ENCODE measurements around the gene MAP2K1. TPM values are rescaled to one million over a fixed set of nuclear protein-coding genes. Genes with fewer than 3 reads are reported as not detected.
A peak's percentile ranks its signal among the peaks of the same experiment; 100 is the strongest.

Gene MAP2K1
- total and polyA plus RNA-seq, 11 donors: 15.8 to 164 (median 39.3) TPM

GRCh38 chr15:66505430-66505811, 118.7 kb downstream of the MAP2K1 start:
- no peak for ATAC-seq
- intact Hi-C loops (cut with DNase I): loop anchor here in 1 of 10 donors (2.0 kb wide), 1 partner anchor 119 kb away; the partner anchor contains the start of gene MAP2K1
- no peaks in the 10 kb centered on the region for H3K9me3 ChIP-seq

GRCh38 chr15:66505818-66506217, 119.1 kb downstream of the MAP2K1 start:
- Histone ChIP-seq H3K9me3 (no peaks in the 10 kb centered on the region), H3K4me1 (peaks cover 7 to 42% (median 22%) of the 10 kb centered on the region in 12 donors), H3K27me3 (no peaks in the 10 kb centered on the region), H3K27ac (peak overlapping the region in 7 of 12 donors; percentile 86 to 97 (median 91)), H3K36me3 (peaks cover 0 to 31% (median 25%) of the 10 kb centered on the region in 9 donors), H3K4me3 (peak overlapping the region in 11 of 12 donors; percentile 66 to 96 (median 89))
- intact Hi-C loops (cut with DNase I): loop anchor here in 1 of 10 donors (2.0 kb wide), 1 partner anchor 119 kb away; the partner anchor contains the start of gene MAP2K1
- WGBS, 4 donors: 37 to 44% (median 41%) methylated on average over 4 of the region's 4 CpGs
- ATAC-seq (no peak), DNase-seq (no peak)
- no peak for TF ChIP-seq CTCF (IDR thresholded peaks at IDR 0.05)
- TF ChIP-seq POLR2A (IDR thresholded peaks at IDR 0.05): no peak

More at GRCh38 chr15:66505430-66505811, 118.7 kb downstream of the MAP2K1 start:
- Histone ChIP-seq H3K4me1 (peaks cover 7 to 42% (median 22%) of the 10 kb centered on the region in 12 donors), H3K27me3 (no peaks in the 10 kb centered on the region), H3K4me3 (peak overlapping the region; percentile 47 to 96 (median 86)), H3K36me3 (peaks cover 0 to 32% (median 29%) of the 10 kb centered on the region in 9 donors), H3K27ac (peak overlapping the region; percentile 82 to 97 (median 91))
- TF ChIP-seq POLR2A (IDR thresholded peaks at IDR 0.05) (peak in 1 of 2 donors; percentile 17), CTCF (IDR thresholded peaks at IDR 0.05) (no peak)
- 0 to 1% (median 0%) methylated on average over 10 to 13 of the region's 13 CpGs for WGBS, 4 donors
- no peak for DNase-seq

GRCh38 chr15:66508293-66508883, 121.7 kb downstream of the MAP2K1 start:
- Histone ChIP-seq H3K36me3 (peaks cover 0 to 12% (median 0%) of the 10 kb centered on the region in 9 donors), H3K27me3 (no peaks in the 10 kb centered on the region), H3K27ac (no peak overlapping the region), H3K4me1 (peaks cover 0 to 21% (median 12%) of the 10 kb centered on the region in 12 donors), H3K4me3 (no peak overlapping the region), H3K9me3 (no peaks in the 10 kb centered on the region)
- TF ChIP-seq POLR2A (IDR thresholded peaks at IDR 0.05): no peak
- TF ChIP-seq CTCF (IDR thresholded peaks at IDR 0.05): no peak
- intact Hi-C loops (cut with DNase I): no loop called here
- DNase-seq (no peak), ATAC-seq (no peak)
- WGBS, 4 donors: 85 to 88% (median 87%) methylated on average over 3 of the region's 3 CpGs

- ATAC-seq (no peak), DNase-seq (no peak)
- 85 to 86% (median 85%) methylated on average over 3 of the region's 3 CpGs for WGBS, 4 donors
- no peaks in the 10 kb centered on the region for H3K9me3 ChIP-seq
- intact Hi-C loops (cut with DNase I): no loop called here
- H3K27ac ChIP-seq: no peak overlapping the region
- no peaks in the 10 kb centered on the region for H3K4me1 ChIP-seq
- H3K36me3 ChIP-seq: peaks cover 0 to 49% (median 4%) of the 10 kb centered on the region in 9 donors
- TF ChIP-seq POLR2A (IDR thresholded peaks at IDR 0.05) (no peak), CTCF (IDR thresholded peaks at IDR 0.05) (no peak)
- H3K27me3 ChIP-seq: no peaks in the 10 kb centered on the region
- no peak overlapping the region for H3K4me3 ChIP-seq
Measured at GRCh38 chr15:66514586-66514985, 127.9 kb downstream of the MAP2K1 start.
